Measurements from ENCODE around the gene RFK. TPM values are rescaled to one million over a fixed set of nuclear protein-coding genes. Genes with fewer than 3 reads are reported as not detected.
"Not testable (repeated sequence)": the region's sequence is repeated elsewhere in the genome, so short reads cannot be mapped to it uniquely, and the experiment has no call there.

The RFK gene
- total RNA-seq, 1 donor from 2014 or later = 30.6 TPM

DNA sequence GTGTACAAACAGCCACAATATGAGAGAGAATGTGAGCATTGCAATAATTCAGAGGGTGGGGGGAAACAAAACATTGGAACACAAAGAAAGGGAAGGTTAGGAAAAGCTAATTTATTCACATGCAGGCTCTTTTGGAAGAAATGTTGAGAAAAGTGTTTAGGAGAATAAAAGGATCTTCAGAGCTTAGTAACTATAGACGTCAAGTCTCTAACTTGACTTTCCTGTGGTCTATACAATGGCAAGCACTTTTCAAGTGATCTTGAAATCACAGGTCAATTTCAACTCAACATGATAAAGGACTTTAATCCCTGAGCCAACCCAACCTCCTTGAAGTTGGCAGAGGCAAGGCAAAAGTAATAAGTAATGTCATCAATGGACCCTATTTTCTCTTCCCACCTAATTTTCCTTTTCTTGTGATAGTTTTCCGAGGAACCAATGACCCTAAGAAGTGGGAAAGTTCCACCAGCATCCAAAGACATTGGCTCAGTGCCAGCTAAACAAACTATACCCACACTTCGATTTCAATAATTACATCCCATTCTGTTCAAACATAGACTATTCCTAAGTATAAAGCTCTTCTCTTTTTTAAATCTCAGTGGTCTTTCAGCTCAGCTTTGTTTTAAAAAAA lies 23.7 kb downstream of the RFK start:
- DNase-seq (ENCODE audit: low spot score) = no peak

DNA sequence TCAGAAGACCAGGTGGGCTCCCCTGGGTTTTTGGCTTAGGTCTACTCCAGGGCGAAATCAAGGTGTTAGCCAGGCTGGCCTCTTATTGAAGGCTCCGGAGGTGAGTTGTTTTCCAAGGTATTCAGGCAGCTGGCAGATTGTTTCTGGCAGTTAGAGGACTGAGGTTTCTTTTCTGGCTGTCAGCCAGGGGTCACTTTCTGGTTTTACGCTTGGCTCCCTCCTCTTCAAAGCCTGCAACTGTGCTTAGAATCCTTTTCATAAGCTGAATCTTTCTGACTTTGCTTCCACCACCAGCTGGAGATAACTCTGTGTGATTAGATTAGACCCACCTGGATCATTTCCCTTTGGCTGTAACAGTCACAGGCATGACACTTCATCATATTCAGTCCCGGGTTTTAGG lies 24.6 kb downstream of the RFK start:
- DNase-seq (ENCODE audit: low spot score) = peak; percentile 63

DNA sequence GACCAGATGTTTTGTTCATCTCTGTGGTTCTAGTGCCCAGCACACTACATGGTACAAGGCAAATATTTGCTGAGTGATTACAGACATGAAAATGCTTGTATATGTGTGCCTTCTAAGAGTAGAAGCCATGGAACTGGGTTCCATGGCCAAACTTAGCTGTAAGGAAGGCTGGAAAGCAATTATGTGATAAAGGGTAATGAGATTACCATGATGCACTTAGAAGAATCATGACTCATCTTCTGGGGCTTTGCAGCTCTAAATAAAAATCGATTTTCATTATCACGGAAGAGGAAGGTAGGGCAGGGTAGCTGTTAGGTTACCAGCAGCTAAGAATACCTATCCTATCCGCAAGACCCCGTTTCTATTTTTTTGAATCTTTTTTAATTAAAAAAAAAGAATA lies 28.0 kb downstream of the RFK start:
- no peak for DNase-seq (ENCODE audit: low spot score)

DNA sequence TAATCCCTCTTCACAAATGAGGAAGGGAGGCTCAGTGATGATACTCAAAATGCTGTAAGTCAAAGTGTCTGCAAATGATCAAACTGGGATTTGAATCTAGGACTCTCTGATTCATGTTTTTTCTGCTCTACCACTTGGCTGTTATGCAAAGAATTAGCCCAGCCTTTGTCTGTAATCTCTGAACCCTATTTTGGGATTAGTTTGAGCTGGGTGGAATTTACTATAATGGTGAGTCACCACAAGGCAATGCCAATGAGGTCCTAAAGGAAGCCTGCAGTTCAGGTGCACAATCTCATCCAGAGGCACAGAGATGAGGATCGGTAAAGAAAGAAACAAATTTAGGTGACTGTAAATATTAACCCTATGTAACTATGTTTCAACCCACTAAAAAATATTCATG lies 29.2 kb downstream of the RFK start:
- no peak for DNase-seq (ENCODE audit: low spot score)

DNA sequence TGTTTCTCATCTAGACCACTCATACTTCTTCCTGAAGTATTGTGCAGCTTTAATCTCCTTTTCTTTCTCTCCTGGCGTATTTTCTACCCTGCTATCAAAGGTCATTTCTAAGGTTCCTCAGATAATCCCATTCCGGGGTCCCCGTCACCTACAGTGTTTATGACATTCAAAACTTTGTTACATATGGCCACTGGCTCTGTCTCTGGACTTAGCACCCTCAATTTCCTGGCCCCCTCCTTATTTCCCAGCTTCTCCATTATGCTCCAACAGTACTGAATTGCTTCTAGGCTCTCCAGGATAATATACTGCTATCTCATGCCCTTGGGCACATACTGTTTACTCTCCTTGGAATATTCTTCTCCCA lies 31.2 kb downstream of the RFK start:
- no peak for DNase-seq (ENCODE audit: low spot score)

DNA sequence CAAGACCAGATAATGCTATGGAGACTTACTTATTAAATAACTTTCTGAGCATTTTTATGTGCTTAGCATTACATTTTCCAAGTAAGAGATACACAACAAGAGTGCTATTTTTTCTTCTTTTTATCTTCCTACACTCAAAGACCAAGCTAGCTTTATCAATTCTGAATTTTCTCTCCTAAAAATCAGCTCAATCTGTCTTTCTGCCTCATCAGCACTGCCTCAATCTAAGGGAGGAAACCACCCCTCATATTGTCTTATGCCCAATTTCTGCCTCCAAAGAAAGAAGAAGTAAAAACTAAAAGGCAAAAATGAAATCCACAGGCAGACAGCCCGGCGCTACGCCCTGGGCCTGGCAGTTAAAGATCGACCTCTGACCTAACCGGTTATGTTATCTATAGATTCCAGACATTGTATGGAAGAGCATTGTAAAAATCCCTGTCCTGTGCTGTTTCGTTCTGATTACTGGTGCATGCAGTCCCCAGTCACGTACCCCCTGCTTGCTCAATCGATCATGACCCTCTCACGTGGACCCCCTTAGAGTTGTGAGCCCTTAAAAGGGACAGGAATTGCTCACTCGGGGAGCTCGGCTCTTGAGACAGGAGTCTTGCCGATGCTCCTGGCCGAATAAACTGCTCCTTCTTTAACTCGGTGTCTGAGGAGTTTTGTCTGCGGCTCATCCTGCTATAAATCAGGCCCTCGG lies 31.7 kb downstream of the RFK start:
- not testable (repeated sequence) for DNase-seq (ENCODE audit: low spot score)

DNA sequence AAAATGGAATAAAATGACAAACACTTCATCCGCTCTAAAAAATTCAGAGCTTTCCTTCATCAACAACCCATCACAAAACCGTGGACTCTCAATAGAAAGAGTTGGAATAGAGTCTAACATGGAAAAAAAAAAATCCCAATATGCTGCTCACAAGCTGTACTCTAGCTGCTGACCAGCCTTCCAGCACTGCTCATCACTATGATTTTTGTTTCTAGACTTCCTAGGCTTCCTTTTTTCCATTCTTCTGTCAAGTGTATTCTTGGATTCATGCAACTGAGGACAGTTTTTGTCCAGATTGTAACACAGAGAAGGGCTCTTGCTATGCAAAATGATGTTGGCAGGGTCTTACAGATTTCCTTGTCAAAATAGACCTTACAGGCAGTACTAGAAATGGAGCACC lies 34.5 kb downstream of the RFK start:
- no peak for DNase-seq (ENCODE audit: low spot score)

DNA sequence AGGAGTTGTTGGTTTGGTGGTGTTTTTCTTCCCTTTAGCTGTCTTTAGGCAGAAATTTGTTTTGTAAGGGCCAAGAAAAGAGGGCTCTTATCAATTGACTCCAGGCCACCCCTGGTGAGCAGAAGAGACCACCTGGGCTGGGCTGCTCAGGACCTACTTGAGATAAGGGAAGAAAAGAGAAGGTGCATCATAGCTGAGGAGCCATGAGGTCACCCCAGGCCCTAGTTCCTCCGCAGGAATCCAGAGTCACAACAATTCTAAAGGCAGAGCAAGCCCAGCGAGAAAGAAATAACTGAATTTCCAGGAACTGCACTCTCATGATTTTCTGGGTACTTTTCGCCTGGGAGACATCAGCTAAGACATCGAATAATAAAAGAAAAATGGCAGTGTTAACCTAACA lies 34.9 kb downstream of the RFK start:
- no peak for DNase-seq (ENCODE audit: low spot score)

DNA sequence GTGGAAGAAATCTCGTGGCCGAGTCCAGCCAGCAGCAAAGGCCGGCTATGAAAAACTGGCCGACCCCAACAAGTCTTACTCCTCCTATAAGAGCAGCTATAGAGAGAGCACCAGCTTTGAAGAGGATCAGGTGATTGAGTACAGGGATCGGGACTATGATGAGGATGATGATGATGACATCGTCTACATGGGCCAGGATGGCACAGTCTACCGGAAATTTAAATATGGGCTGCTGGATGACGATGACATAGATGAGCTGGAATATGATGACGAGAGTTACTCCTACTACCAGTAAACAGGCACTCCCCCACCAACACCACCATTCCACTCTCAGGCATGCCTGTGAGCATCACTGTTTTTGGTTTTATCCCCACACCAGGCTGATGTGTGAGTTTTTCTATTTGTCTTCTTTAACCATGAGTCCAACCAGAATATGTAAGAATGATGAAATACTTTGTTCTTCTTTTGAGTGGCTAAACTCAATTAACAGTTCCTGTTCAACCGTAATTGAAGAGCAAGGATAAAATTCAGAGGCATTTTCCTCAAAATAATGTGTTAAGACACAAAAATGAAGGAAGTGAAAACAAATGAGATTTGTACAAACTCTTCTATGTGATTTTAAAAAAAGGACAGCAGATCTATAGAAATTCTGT lies 35.5 kb downstream of the RFK start:
- no peak for DNase-seq (ENCODE audit: low spot score)

DNA sequence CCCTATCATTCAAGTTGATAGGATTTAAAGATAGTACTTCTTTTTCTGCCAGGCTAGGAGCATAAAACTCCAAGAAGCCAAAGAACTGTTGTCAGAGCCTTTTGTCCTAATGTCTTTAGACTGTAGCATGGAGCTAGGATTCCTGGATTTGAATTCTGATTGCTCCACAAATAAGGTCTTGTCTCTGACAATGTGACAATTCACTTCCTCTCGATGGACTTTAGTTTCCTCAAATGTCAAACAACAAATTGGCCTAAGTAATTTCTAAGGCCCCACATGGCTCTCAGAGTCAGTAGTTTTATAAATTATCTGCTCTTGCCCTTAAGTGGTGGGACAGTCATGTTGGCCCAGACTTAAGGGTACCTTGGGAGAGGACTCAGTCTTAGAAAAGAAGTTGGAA lies 36.7 kb downstream of the RFK start:
- DNase-seq (ENCODE audit: low spot score) = no peak

DNA sequence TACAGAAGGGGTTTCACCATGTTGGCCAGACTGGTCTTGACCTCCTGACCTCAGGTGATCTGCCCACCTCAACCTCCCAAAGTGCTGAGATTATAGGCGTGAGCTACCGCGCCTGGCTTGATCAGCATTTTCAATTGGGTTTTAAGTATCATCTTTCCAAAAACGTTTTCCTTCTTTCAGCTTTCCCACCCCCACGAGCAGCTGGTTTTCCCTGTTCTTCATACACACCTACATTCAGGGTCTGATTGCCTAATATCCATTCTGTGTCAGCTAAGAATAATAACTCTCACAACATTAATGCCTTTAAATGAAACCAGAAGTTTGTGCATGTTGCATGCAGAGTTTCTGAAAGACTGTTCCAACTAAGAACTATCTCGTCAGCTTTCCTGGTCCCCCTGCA lies 38.3 kb downstream of the RFK start:
- DNase-seq (ENCODE audit: low spot score) = no peak

DNA sequence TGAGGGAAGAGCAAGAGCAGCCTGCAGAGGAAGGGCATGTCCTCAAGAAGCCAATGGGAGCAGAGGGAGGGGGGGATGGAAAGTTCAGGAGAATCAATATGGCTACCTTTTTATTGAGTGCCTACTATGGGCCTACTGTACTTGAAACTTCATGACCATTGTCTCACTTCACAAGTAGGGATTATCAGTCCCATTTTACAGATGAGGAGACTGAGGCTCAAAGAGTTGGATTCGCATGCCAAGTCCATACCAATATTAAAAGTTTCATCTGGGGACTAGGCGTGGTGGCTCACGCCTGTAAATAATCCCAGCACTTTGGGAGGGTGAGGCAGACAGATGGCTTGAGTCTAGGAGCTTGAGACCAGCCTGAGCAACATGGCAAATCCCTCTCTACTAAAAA lies 40.0 kb downstream of the RFK start:
- DNase-seq (ENCODE audit: low spot score) = no peak

DNA sequence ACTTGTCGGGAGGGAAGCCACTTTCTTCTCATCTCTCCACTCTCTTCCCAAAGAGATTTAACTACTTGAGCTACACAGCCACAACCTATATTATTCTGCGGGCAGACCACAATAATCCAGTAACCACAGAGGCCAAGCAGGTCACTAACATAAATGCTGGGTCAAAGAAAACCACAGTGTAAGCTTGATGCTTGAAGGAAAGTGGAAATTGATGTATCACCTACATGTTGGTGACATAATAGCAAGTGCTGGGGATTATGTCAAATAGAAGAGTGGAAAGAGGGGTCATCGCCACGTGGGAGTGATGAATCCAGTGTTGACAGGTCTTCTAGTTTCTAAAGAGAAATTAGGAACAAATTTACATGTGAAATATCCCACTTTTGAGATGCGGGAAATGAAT lies 40.9 kb downstream of the RFK start:
- DNase-seq (ENCODE audit: low spot score) = no peak

DNA sequence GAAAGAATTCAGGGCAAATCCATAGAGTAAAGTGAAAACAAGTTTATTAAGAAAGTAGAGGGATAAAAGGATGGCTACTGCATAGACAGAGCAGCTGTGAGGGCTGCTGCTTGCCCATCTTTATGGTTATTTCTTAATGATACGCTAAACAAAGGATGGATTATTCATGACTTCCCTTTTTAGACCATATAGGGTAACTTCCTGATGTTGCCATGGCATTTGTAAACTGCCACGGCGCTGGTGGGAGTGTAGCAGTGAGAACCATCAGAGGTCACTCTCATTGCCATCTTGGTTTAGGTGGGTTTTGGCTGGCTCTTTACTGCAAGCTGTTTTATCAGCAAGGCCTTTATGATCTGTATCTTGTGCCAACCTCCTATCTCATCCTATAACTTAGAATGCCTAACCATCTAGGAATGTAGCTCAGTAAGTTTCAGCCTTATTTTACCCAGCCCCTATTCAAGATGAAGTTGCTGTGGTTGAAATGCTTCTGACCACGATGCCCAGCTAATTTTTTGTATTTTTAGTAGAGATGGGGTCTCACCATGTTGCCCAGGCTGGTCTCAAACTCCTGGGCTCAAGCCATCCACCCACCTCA lies 42.1 kb downstream of the RFK start:
- no peak for DNase-seq (ENCODE audit: low spot score)

DNA sequence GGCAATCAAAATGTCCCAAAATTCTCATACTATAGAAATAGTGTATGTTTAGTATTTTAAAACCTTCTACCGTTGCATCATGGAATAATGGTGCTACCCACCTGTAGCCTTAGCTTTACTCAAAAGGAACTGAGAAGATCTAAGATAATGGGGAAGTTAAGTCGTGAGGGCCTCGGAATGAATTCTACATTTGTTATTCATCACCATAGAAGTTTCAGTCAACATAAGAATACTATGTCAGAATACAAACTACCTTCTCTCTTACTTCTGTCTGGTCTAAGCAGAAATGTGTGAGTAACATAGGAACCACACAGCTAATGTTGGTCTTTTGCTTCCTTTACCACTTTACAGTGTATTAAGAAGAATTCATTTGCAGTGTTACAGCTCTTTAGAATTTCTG lies 43.2 kb downstream of the RFK start:
- no peak for DNase-seq (ENCODE audit: low spot score)

DNA sequence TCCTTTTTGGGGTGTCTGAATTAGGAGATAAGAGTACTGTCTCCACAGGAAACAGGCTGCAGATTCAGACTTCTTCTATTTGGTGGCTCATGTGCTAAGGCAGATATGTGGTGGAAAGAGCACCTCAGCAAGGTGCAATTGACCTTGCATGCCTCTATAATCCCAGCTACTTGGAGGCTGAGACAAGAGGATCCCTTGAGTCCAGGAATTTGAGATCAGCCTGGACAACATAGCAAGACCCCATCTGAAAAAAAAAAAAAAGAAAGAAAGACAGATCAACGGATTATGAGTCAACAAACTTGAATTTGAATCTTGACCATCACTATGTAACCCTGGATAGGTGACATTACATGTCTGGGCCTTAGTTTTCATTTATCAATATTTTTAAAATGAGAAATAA lies 44.4 kb downstream of the RFK start:
- DNase-seq (ENCODE audit: low spot score) = no peak

DNA sequence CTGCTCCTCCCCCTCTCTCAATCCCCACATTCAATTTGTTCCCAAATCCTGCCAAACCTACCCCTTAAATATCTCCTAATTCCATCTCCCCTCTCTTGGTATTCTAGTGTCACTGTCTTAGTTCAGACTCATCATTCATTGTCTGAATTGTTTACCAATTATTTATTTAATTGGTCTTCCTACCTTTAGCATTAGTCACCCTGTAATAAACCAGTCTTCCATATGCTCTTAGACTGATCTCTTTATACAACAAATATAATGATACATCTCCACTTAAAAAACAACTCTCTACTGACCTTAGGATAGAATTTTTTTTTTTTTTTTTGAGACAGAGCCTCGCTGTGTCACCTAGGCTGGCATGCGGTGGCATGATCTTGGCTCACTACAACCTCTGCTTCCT lies 51.4 kb downstream of the RFK start:
- DNase-seq (ENCODE audit: low spot score) = no peak

DNA sequence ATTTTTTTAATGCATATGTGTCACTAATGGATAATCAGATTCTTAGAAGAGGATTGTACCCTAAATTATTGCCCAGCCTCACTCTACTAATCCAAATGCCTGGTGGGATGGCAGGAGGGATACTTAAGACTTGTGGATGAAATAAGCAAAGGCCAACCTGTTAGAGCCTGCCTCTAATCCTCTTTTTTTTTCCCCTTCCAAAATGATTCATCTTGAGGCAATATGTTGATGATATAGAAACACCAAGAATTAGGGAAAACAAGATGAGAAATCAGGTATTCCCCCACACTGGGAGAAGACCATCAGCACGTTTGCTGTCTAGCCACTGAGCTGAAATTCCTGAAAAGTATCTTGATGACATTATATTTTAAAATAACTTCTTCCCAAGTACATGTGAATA lies 52.0 kb downstream of the RFK start:
- DNase-seq (ENCODE audit: low spot score) = no peak

DNA sequence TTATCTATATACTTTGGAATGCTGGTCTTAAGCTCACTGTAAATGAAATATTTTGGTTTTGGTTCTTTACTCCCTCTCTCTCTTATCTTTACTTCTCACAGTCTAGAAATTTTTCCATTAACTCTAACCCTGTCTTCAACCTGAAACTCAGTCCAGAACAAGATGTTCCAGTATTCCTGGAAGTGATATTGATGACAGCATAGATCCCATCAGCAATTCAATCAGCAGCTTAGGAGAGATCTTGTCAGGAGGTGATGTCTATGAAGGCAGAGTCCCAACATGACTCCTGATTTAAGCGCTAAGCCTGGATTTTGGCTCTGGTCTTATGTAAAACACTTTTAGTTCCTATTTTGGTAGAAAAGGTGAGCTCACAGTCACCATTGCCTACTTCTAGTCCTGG lies 52.6 kb downstream of the RFK start:
- DNase-seq (ENCODE audit: low spot score) = no peak

DNA sequence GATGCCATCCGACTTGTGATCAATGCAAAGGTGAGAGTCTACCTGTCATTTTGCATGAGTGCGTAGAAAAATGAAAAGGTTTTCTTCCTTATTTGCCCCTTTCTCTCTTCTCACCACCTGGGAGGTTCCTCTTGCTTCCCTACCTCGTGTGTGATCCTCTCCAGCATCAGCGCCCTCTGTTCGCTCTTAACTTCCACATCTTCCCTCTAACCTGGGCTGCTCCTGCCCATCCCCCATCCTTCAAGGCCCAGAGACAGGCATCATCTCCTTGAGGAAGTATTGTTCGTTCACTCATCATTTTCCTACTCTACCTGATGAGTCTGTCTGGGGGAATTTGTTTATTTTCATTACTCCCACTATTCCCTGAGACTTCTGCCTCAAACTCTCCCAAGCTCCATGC lies 55.8 kb downstream of the RFK start:
- DNase-seq (ENCODE audit: low spot score) = no peak

DNA sequence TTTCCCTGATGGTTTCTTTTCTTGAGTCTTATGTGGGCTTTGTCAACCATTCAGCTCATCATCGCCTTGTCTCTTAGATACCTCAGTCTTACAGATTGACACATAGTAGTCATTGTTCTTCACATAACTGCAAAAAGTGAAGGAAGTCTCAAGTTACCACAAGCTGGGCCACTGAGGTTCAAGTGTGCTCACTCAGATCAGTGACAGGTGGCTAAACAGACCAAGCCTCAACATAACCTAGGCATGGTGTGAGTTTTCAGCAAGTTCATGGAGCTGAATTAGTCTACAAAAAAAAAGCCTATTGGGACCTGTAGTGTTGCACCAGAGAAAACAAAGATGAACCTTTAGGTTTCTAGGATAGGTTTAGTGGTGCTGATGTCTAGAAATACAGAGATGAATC lies 58.2 kb downstream of the RFK start:
- DNase-seq (ENCODE audit: low spot score) = no peak
